NCI-H1092 (cell line): Measurements from ENCODE around the gene IFT52.

Experiments
- DNase-seq: peaks from one replicate; lab custom pipeline; 2025; lab: John Stamatoyannopoulos, UW

Gene IFT52

GRCh38 chr20:43690943-43691598, 100.3 kb downstream of the IFT52 start:
- DNase-seq = no peak

- peak; percentile 25 for DNase-seq
These were observed 101.3 kb downstream of the IFT52 start for GRCh38 chr20:43691928-43692524.

GRCh38 chr20:43694763-43695162, 104.0 kb downstream of the IFT52 start:
- no peak for DNase-seq

- DNase-seq = no peak
These were observed 104.8 kb downstream of the IFT52 start for GRCh38 chr20:43695571-43695970.
